ENCODE results near the gene KDM4C. TPM values are rescaled to one million over a fixed set of nuclear protein-coding genes. Genes with fewer than 3 reads are reported as not detected.

The KDM4C gene
- total and polyA plus RNA-seq, 2 of the 4 experiments (the other 2 are of a cell fraction), result 11.8 to 23.8 TPM

DNA sequence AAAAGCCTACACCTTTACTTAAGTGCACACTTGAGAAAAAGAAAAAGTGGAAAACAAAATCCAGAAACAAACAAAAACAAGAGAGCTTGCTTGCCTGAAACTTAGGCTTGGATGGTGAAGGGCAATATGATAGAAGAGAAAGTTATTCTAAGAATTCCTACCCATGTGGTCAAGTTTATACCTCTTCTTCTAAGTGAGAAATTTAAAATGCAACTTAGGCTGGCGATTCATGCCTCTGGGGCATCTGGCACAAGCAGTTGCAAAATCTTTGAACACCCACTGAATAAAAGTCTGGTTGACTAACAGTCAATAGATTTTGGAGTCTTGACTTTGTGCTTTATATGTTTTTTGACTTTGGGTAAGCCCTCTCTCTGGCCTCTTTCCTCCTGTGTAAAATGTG, 239.6 kb downstream of the KDM4C start:
- no TSS peak for BruUV-seq (replicated peaks)
- Histone ChIP-seq H3K14ac (replicated peaks; ENCODE audit: low read depth, low read length) (no peak overlapping the region), H2BK20ac (ENCODE audit: low read depth, low read length) (no peak overlapping the region), H2AK5ac (ENCODE audit: low read depth, low read length) (no peak overlapping the region), H3K36me3 (ENCODE audit: control insufficient read depth, insufficient read depth, low read length) (peaks cover 8% of the 10 kb centered on the region), H3K4me1 (ENCODE audit: control insufficient read depth, insufficient read depth, low read length) (no peaks in the 10 kb centered on the region), H2AFZ (replicated peaks; ENCODE audit: low read length, poor library complexity) (no peak overlapping the region), H4K5ac (ENCODE audit: low read depth, low read length) (no peak overlapping the region), H4K91ac (ENCODE audit: insufficient read depth, low read depth, low read length) (no peak overlapping the region), H3K4me2 (ENCODE audit: low read depth, low read length) (no peak overlapping the region), H3K9me3 (ENCODE audit: control insufficient read depth, insufficient read depth, low read length) (no peaks in the 10 kb centered on the region), H3K79me1 (ENCODE audit: low read depth in 1 of 2, low read length in 2 of 2) (no peaks in the 10 kb centered on the region; a peak in 1 of 4 replicates), H2AK9ac (replicated peaks; ENCODE audit: low read depth, low read length, poor library complexity) (no peak overlapping the region), H4K8ac (ENCODE audit: low read depth in 2 of 2, low read length in 2 of 2) (no peak overlapping the region), H4K20me1 (ENCODE audit: insufficient read depth, low read length) (no peaks in the 10 kb centered on the region), H3K9me1 (ENCODE audit: insufficient read depth, low read length) (no peaks in the 10 kb centered on the region; the same call in 1 of the 2 replicates), H2BK5ac (ENCODE audit: low read depth, low read length, poor library complexity, severe bottlenecking) (no peak overlapping the region), H3K23ac (ENCODE audit: low read depth, low read length) (no peak overlapping the region), H3K9ac (ENCODE audit: low read depth, low read length) (no peak overlapping the region), H3K4ac (ENCODE audit: low read depth, low read length) (no peak overlapping the region), H2BK120ac (ENCODE audit: low read depth, low read length) (no peak overlapping the region), H2BK15ac (ENCODE audit: low read depth, low read length) (no peak overlapping the region), H3K18ac (ENCODE audit: low read depth, low read length) (no peak overlapping the region), H3K27me3 (ENCODE audit: control insufficient read depth, insufficient read depth, low read length) (no peaks in the 10 kb centered on the region), H3K4me3 (ENCODE audit: insufficient read depth, low read depth, low read length) (no peak overlapping the region), H3K56ac (ENCODE audit: extremely low read depth, insufficient read depth, low read length) (no peak overlapping the region), H3K27ac (ENCODE audit: insufficient read depth, low read length) (no peak overlapping the region)
- peak; percentile 2 for DNase-seq
- in situ Hi-C loops (cut with MboI; ENCODE audit: low sequenced_read_pairs), result no loop called here
- ATAC-seq (ENCODE audit: low read depth), result peak; percentile 57
- WGBS, 2 experiments (ENCODE audit: extremely low coverage in 2 of 2, insufficient read length in 1 of 2), result no CpG with 5 or more reads among the region's 1 CpG
- intact Hi-C loops (cut with micrococcal nuclease), result no loop called here
- ChIA-PET POLR2A (ENCODE audit: unreplicated experiment) (no interaction called here), CTCF (no interaction called here)
- dilution Hi-C loops (cut with HindIII; ENCODE audit: low sequenced_read_pairs, unreplicated experiment), result no loop called here
- TF ChIP-seq RCOR1 (IDR thresholded peaks at IDR 0.05; ENCODE audit: insufficient replicate concordance, low read length), result no peak
- no peak for TF ChIP-seq ELK1 (IDR thresholded peaks at IDR 0.05; ENCODE audit: borderline replicate concordance, low read depth, low read length)
- no peak for TF ChIP-seq MAFK (IDR thresholded peaks at IDR 0.05; ENCODE audit: low read depth, low read length)
- TF ChIP-seq BHLHE40 (IDR thresholded peaks at IDR 0.05; ENCODE audit: low read depth, low read length), result no peak
- no peak for TF ChIP-seq RFX5 (IDR thresholded peaks at IDR 0.05; ENCODE audit: low read depth, low read length)
- no peak for TF ChIP-seq USF2 (IDR thresholded peaks at IDR 0.05; ENCODE audit: low read depth, low read length)
- TF ChIP-seq FOS (IDR thresholded peaks at IDR 0.05; ENCODE audit: low read depth, low read length), result no peak
- no peak for TF ChIP-seq SMC3 (IDR thresholded peaks at IDR 0.05; ENCODE audit: low read depth, low read length)
- TF ChIP-seq CHD1 (IDR thresholded peaks at IDR 0.05; ENCODE audit: low read depth, low read length), result no peak
- TF ChIP-seq NFE2L2 (IDR thresholded peaks at IDR 0.05; ENCODE audit: low read depth, low read length), result no peak
- TF ChIP-seq RAD21 (IDR thresholded peaks at IDR 0.05; ENCODE audit: low read length), result no peak
- TF ChIP-seq MXI1 (IDR thresholded peaks at IDR 0.05; ENCODE audit: borderline replicate concordance, low read depth, low read length), result no peak
- TF ChIP-seq, protein P1, sequence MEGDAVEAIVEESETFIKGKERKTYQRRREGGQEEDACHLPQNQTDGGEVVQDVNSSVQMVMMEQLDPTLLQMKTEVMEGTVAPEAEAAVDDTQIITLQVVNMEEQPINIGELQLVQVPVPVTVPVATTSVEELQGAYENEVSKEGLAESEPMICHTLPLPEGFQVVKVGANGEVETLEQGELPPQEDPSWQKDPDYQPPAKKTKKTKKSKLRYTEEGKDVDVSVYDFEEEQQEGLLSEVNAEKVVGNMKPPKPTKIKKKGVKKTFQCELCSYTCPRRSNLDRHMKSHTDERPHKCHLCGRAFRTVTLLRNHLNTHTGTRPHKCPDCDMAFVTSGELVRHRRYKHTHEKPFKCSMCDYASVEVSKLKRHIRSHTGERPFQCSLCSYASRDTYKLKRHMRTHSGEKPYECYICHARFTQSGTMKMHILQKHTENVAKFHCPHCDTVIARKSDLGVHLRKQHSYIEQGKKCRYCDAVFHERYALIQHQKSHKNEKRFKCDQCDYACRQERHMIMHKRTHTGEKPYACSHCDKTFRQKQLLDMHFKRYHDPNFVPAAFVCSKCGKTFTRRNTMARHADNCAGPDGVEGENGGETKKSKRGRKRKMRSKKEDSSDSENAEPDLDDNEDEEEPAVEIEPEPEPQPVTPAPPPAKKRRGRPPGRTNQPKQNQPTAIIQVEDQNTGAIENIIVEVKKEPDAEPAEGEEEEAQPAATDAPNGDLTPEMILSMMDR (conservative IDR thresholded peaks at IDR 0.05; ENCODE audit: low read depth, low read length), result no peak
- no peak for TF ChIP-seq POLR2A (IDR thresholded peaks at IDR 0.05; ENCODE audit: low read depth, low read length)
- TF ChIP-seq MAZ (IDR thresholded peaks at IDR 0.05; ENCODE audit: borderline replicate concordance, low read depth, low read length), result no peak
- TF ChIP-seq CEBPB (IDR thresholded peaks at IDR 0.05; ENCODE audit: low read depth, low read length), result no peak
